Hepatocyte (in vitro differentiated cells): ENCODE results near the gene GJC2.

ENCODE experiments used
- CTCF ChIP-seq: fragments of 200-600 bp; sonication (generic); IDR thresholded peaks from 2 replicates; pipeline ENCODE4 v1.5.1; 2016; ENCODE audit warnings: antibody characterized with exemption, mild to moderate bottlenecking; ENCODE audit not compliant: poor library complexity
- EZH2 ChIP-seq: fragments of 200-600 bp; sonication (generic); IDR thresholded peaks from 2 replicates; pipeline ENCODE4 v1.6.1; 2016; ENCODE audit warnings: antibody characterized with exemption, mild to moderate bottlenecking, borderline replicate concordance
- EZH2phosphoT487 ChIP-seq: fragments of 200-600 bp; sonication (generic); IDR thresholded peaks from one replicate; pipeline ENCODE4 v1.6.1; 2018; ENCODE audit warnings: antibody characterized with exemption, mild to moderate bottlenecking, low read depth, moderate library complexity; ENCODE audit not compliant: unreplicated experiment, severe bottlenecking

GRCh38 chr1:228164561-228165371, 15.0 kb downstream of the GJC2 start:
- TF ChIP-seq CTCF: no peak
- no peak for TF ChIP-seq EZH2
- TF ChIP-seq EZH2phosphoT487: no peak
